Mesothelial cell of epicardium (in vitro differentiated cells): Measurements from ENCODE around the gene WDR86. TPM values are rescaled to one million over a fixed set of nuclear protein-coding genes. Genes with fewer than 3 reads are reported as not detected.

Experiments used
- DNase-seq, 2 experiments: peaks; one replicate each; pipeline ENCODE4 v3.0.0; 2021; ENCODE audit warnings: low spot score in 2 of 2; ENCODE audit not compliant: unreplicated experiment in 2 of 2
- H3K27ac Mint-ChIP-seq: 2 replicates; pipeline ENCODE4 v1.8.0; 2021; ENCODE audit warnings: mixed read lengths
- H3K27me3 Mint-ChIP-seq: 2 replicates; pipeline ENCODE4 v1.8.0; 2021; ENCODE audit warnings: low read depth, mixed read lengths
- H3K36me3 Mint-ChIP-seq: 2 replicates; pipeline ENCODE4 v1.8.0; 2021; ENCODE audit warnings: mixed read lengths
- H3K4me1 Mint-ChIP-seq: 2 replicates; pipeline ENCODE4 v1.8.0; 2021; ENCODE audit warnings: mixed read lengths
- H3K4me3 Mint-ChIP-seq: 2 replicates; pipeline ENCODE4 v1.8.0; 2021; ENCODE audit warnings: mild to moderate bottlenecking, moderate library complexity, mixed read lengths
- H3K9me3 Mint-ChIP-seq: 2 replicates; pipeline ENCODE4 v1.8.0; 2021; ENCODE audit warnings: mixed read lengths
- CTCF ChIP-seq: fragments of 200-600 bp; sonication (generic); IDR thresholded peaks from one replicate; pipeline ENCODE4 v1.5.0; 2021; ENCODE audit warnings: antibody characterized with exemption; ENCODE audit not compliant: unreplicated experiment
- total RNA-seq: library from RNA; stranded (reverse); gene quantifications from 3 replicates; pipeline ENCODE4 v1.2.1, GENCODE V29; 2021

Gene WDR86
- total RNA-seq, 1 donor from 2014 or later, result 274 TPM

GRCh38 chr7:151381348-151382078, 28.3 kb downstream of the WDR86 start:
- no peak for TF ChIP-seq CTCF
- no peak for DNase-seq
- peaks cover 7% of the 10 kb centered on the region for H3K4me1 Mint-ChIP-seq
- H3K9me3 Mint-ChIP-seq, result no peaks in the 10 kb centered on the region
- no peak overlapping the region for H3K27ac Mint-ChIP-seq
- no peak overlapping the region for H3K4me3 Mint-ChIP-seq
- H3K36me3 Mint-ChIP-seq, result peaks cover 42% of the 10 kb centered on the region
- no peaks in the 10 kb centered on the region for H3K27me3 Mint-ChIP-seq

GRCh38 chr7:151381098-151381347, 28.8 kb downstream of the WDR86 start:
- no peak for TF ChIP-seq CTCF
- DNase-seq, result no peak
- H3K27me3 Mint-ChIP-seq, result no peaks in the 10 kb centered on the region
- H3K27ac Mint-ChIP-seq, result no peak overlapping the region
- H3K4me3 Mint-ChIP-seq, result no peak overlapping the region
- H3K9me3 Mint-ChIP-seq, result no peaks in the 10 kb centered on the region
- peaks cover 3% of the 10 kb centered on the region for H3K4me1 Mint-ChIP-seq
- peaks cover 42% of the 10 kb centered on the region for H3K36me3 Mint-ChIP-seq

GRCh38 chr7:151380199-151381097, 29.4 kb downstream of the WDR86 start:
- Mint-ChIP-seq H3K4me1 (peaks cover 3% of the 10 kb centered on the region), H3K9me3 (no peaks in the 10 kb centered on the region), H3K27me3 (no peaks in the 10 kb centered on the region), H3K27ac (peak overlapping the region; percentile 25), H3K36me3 (peaks cover 46% of the 10 kb centered on the region), H3K4me3 (no peak overlapping the region)
- TF ChIP-seq CTCF, result no peak
- DNase-seq, result no peak

- H3K27me3 Mint-ChIP-seq, result no peaks in the 10 kb centered on the region
- no peaks in the 10 kb centered on the region for H3K9me3 Mint-ChIP-seq
- DNase-seq, result no peak
- TF ChIP-seq CTCF, result no peak
- H3K4me3 Mint-ChIP-seq, result no peak overlapping the region
- peaks cover 46% of the 10 kb centered on the region for H3K36me3 Mint-ChIP-seq
- peak overlapping the region; percentile 14 for H3K27ac Mint-ChIP-seq
- H3K4me1 Mint-ChIP-seq, result peaks cover 3% of the 10 kb centered on the region
These were observed 30.2 kb downstream of the WDR86 start for GRCh38 chr7:151379534-151380198.

- no peak for TF ChIP-seq CTCF
- Mint-ChIP-seq H3K4me1 (peaks cover 3% of the 10 kb centered on the region), H3K27me3 (no peaks in the 10 kb centered on the region), H3K36me3 (peaks cover 46% of the 10 kb centered on the region), H3K27ac (peak overlapping the region; percentile 55), H3K4me3 (no peak overlapping the region), H3K9me3 (no peaks in the 10 kb centered on the region)
- DNase-seq, result no peak
These were observed 30.7 kb downstream of the WDR86 start for GRCh38 chr7:151379193-151379520.
